ENCODE results near the gene CHRNG. TPM values are rescaled to one million over a fixed set of nuclear protein-coding genes. Genes with fewer than 3 reads are reported as not detected.

The CHRNG gene
- total and polyA plus RNA-seq, 2 donors from 2014 or later: not detected

DNA sequence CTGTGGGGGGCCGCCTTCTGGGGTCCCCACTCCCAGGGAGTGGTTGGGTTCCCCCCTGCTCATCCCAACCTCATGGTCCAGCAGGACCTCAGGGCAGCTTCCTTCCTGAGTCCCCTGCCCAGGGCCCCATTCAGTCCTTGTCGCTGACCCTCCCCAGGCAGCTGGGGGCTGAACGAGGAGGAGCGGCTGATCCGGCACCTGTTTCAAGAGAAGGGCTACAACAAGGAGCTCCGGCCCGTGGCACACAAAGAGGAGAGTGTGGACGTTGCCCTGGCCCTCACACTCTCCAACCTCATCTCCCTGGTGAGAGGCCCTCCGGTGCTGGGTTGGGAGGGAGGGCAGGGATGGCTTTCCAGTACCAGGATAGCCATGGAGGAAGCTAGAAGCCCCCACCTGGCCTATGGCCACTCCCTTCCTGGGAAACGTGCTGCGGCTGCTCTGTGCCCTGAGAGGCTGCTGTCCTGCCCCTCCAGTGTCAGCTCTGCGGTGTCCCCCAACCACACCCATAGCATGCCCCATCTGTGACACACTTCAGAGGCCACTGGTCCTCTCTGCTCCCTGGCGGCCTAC lies 13.0 kb upstream of the CHRNG start:
- intact Hi-C loops (cut with DNase I): no loop called here
- Histone ChIP-seq H3K4me1 (ENCODE audit: control insufficient read depth in 2 of 3, insufficient read depth in 2 of 3, low read depth in 1 of 3, low read length in 3 of 3) (peaks cover 0 to 3% (median 0%) of the 10 kb centered on the region in 3 donors), H3K9ac (ENCODE audit: low read length in 3 of 3) (no peak overlapping the region), H3K9me3 (ENCODE audit: control insufficient read depth in 2 of 3, insufficient read depth in 1 of 3, low read length in 3 of 3) (no peaks in the 10 kb centered on the region), H3K27me3 (ENCODE audit: control insufficient read depth, insufficient read depth, low read length) (peaks cover 5% of the 10 kb centered on the region), H3K27ac (ENCODE audit: low read depth in 2 of 2, low read length in 2 of 2) (no peak overlapping the region), H3K4me3 (ENCODE audit: low read length in 3 of 3) (no peak overlapping the region), H3K36me3 (ENCODE audit: control insufficient read depth in 2 of 3, insufficient read depth in 3 of 3, low read length in 3 of 3) (no peaks in the 10 kb centered on the region)
- DNase-seq (peak in 1 of 5 donors; percentile 69), FAIRE-seq (no peak)
- TF ChIP-seq, protein P1, sequence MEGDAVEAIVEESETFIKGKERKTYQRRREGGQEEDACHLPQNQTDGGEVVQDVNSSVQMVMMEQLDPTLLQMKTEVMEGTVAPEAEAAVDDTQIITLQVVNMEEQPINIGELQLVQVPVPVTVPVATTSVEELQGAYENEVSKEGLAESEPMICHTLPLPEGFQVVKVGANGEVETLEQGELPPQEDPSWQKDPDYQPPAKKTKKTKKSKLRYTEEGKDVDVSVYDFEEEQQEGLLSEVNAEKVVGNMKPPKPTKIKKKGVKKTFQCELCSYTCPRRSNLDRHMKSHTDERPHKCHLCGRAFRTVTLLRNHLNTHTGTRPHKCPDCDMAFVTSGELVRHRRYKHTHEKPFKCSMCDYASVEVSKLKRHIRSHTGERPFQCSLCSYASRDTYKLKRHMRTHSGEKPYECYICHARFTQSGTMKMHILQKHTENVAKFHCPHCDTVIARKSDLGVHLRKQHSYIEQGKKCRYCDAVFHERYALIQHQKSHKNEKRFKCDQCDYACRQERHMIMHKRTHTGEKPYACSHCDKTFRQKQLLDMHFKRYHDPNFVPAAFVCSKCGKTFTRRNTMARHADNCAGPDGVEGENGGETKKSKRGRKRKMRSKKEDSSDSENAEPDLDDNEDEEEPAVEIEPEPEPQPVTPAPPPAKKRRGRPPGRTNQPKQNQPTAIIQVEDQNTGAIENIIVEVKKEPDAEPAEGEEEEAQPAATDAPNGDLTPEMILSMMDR (IDR thresholded peaks at IDR 0.05; ENCODE audit: borderline replicate concordance, extremely low read depth, insufficient read depth): no peak

DNA sequence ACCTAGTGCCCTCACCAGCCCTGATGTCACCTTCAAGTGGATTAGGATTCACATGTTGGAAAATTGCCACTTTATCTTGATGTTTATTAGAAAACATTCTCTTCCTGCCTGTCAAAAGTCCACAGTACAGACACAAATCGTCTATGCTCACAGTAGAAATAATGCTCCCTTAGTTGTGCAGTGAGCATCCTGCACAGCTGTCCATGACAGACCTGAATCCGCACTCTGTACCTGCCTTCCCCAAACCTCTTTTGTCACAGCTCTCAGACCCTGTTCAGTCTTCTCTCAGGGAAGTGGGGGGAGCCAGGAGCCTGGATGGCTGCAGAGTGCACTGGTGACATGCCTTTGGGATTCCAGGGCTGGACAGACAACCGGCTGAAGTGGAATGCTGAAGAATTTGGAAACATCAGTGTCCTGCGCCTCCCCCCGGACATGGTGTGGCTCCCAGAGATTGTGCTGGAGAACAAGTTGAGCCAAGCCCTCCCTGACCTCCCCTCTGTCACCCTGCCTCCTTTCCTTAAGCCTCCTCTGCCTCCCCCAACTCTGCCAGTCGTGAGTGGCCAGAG lies 11.5 kb upstream of the CHRNG start:
- Histone ChIP-seq H3K4me3 (ENCODE audit: low read length in 3 of 3) (no peak overlapping the region), H3K36me3 (ENCODE audit: control insufficient read depth in 2 of 3, insufficient read depth in 3 of 3, low read length in 3 of 3) (no peaks in the 10 kb centered on the region), H3K9ac (ENCODE audit: low read length in 3 of 3) (no peak overlapping the region), H3K4me1 (ENCODE audit: control insufficient read depth in 2 of 3, insufficient read depth in 2 of 3, low read depth in 1 of 3, low read length in 3 of 3) (no peaks in the 10 kb centered on the region), H3K27me3 (ENCODE audit: control insufficient read depth, insufficient read depth, low read length) (peaks cover 4% of the 10 kb centered on the region), H3K9me3 (ENCODE audit: control insufficient read depth in 2 of 3, insufficient read depth in 1 of 3, low read length in 3 of 3) (no peaks in the 10 kb centered on the region), H3K27ac (ENCODE audit: low read depth in 2 of 2, low read length in 2 of 2) (no peak overlapping the region)
- intact Hi-C loops (cut with DNase I): no loop called here
- no peak for DNase-seq
- TF ChIP-seq, protein P1 (IDR thresholded peaks at IDR 0.05; ENCODE audit: borderline replicate concordance, extremely low read depth, insufficient read depth): no peak
- FAIRE-seq: no peak

DNA sequence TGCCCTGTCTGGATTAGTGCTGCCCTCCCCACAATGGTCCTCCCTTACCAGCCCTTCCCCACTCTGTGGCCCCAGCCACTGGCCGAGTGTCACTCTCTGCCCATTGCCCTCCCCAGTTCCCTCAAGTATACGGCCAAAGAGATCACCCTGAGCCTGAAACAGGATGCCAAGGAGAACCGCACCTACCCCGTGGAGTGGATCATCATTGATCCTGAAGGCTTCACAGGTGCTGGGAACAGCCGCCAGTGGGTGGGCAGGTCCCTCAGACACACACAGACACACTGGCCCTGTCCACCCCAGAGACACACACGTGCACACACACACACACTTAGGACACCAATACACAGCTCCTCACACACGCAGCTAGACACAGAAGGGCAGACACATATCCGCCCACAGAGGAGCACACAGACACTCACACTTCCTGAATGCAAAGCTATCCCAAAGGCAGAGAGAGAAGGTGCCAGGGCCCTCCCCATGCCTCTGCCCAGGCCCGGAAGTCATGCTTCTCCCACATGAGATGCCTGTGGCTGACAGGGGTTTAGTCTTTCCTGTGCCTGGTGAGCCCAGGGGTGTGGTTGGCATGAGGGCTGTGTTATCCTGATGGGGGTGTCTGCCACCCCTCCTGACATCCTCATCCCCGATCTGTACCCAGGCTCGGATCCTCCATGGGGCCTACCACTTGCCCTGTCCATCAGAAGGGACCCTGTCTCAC lies 10.6 kb upstream of the CHRNG start:
- TF ChIP-seq, protein P1 (IDR thresholded peaks at IDR 0.05; ENCODE audit: borderline replicate concordance, extremely low read depth, insufficient read depth): no peak
- DNase-seq: peak in 1 of 5 donors; percentile 53
- Histone ChIP-seq H3K4me1 (ENCODE audit: control insufficient read depth in 2 of 3, insufficient read depth in 2 of 3, low read depth in 1 of 3, low read length in 3 of 3) (no peaks in the 10 kb centered on the region), H3K4me3 (ENCODE audit: low read length in 3 of 3) (no peak overlapping the region), H3K9me3 (ENCODE audit: control insufficient read depth in 2 of 3, insufficient read depth in 1 of 3, low read length in 3 of 3) (no peaks in the 10 kb centered on the region), H3K36me3 (ENCODE audit: control insufficient read depth in 2 of 3, insufficient read depth in 3 of 3, low read length in 3 of 3) (no peaks in the 10 kb centered on the region), H3K9ac (ENCODE audit: low read length in 3 of 3) (no peak overlapping the region), H3K27me3 (ENCODE audit: control insufficient read depth, insufficient read depth, low read length) (peaks cover 2% of the 10 kb centered on the region), H3K27ac (ENCODE audit: low read depth in 2 of 2, low read length in 2 of 2) (no peak overlapping the region)
- FAIRE-seq: no peak
- intact Hi-C loops (cut with DNase I): no loop called here

All from kidney (tissue), 14 donors.